Measurements from ENCODE around the gene PCDH8. TPM values are rescaled to one million over a fixed set of nuclear protein-coding genes. Genes with fewer than 3 reads are reported as not detected.

The PCDH8 gene
- total and polyA plus RNA-seq, 12 donors = not detected

GRCh38 chr13:52844836-52845235, 3.6 kb downstream of the PCDH8 start:
- Histone ChIP-seq H3K4me1 (peaks cover 3 to 29% (median 17%) of the 10 kb centered on the region in 9 donors), H3K9me3 (no peaks in the 10 kb centered on the region), H3K36me3 (no peaks in the 10 kb centered on the region), H3K27ac (no peak overlapping the region), H3K27me3 (peaks cover 35 to 96% (median 90%) of the 10 kb centered on the region in 7 donors), H3K4me3 (peak overlapping the region in 1 of 10 donors; percentile 42)
- DNase-seq (no peak), ATAC-seq (no peak)
- intact Hi-C loops (cut with DNase I) = no loop called here
- 59 to 64% methylated on average over 11 of the region's 11 CpGs for WGBS, 2 donors
- no peak for TF ChIP-seq CTCF (IDR thresholded peaks at IDR 0.05)

GRCh38 chr13:52842441-52842840, 6.0 kb downstream of the PCDH8 start:
- H3K9me3 ChIP-seq = no peaks in the 10 kb centered on the region
- intact Hi-C loops (cut with DNase I) = no loop called here
- H3K27ac ChIP-seq = no peak overlapping the region
- no peak overlapping the region for H3K4me3 ChIP-seq
- TF ChIP-seq CTCF (IDR thresholded peaks at IDR 0.05) = no peak
- whole genome bisulfite sequencing, 2 donors = 84 to 86% methylated on average over 10 of the region's 10 CpGs
- H3K27me3 ChIP-seq = peaks cover 19 to 94% (median 78%) of the 10 kb centered on the region in 7 donors
- H3K36me3 ChIP-seq = no peaks in the 10 kb centered on the region
- no peak for ATAC-seq
- peaks cover 3 to 22% (median 15%) of the 10 kb centered on the region in 9 donors for H3K4me1 ChIP-seq
- DNase-seq = no peak

- no peak for TF ChIP-seq CTCF (IDR thresholded peaks at IDR 0.05)
- H3K27me3 ChIP-seq = peaks cover under 1 to 91% (median 58%) of the 10 kb centered on the region in 7 donors
- intact Hi-C loops (cut with DNase I) = no loop called here
These were observed 8.4 kb downstream of the PCDH8 start for GRCh38 chr13:52840066-52840465.

GRCh38 chr13:52838433-52839107, 9.9 kb downstream of the PCDH8 start:
- peaks cover 0 to 85% (median 53%) of the 10 kb centered on the region in 7 donors for H3K27me3 ChIP-seq
- intact Hi-C loops (cut with DNase I) = no loop called here
- 23 to 27% methylated on average over 6 of the region's 6 CpGs for WGBS, 2 donors

More at GRCh38 chr13:52840066-52840465, 8.4 kb downstream of the PCDH8 start:
- 77 to 82% methylated on average over 6 of the region's 6 CpGs for WGBS, 2 donors
- no peaks in the 10 kb centered on the region for H3K9me3 ChIP-seq
- DNase-seq (no peak), ATAC-seq (no peak)
- H3K4me1 ChIP-seq = peaks cover 0 to under 1% (median 0%) of the 10 kb centered on the region in 9 donors
- no peaks in the 10 kb centered on the region for H3K36me3 ChIP-seq
- no peak overlapping the region for H3K27ac ChIP-seq
- no peak overlapping the region for H3K4me3 ChIP-seq

More at GRCh38 chr13:52838433-52839107, 9.9 kb downstream of the PCDH8 start:
- no peak for TF ChIP-seq CTCF (IDR thresholded peaks at IDR 0.05)
- Histone ChIP-seq H3K9me3 (no peaks in the 10 kb centered on the region), H3K36me3 (no peaks in the 10 kb centered on the region), H3K4me1 (no peaks in the 10 kb centered on the region), H3K27ac (no peak overlapping the region), H3K4me3 (no peak overlapping the region)
- ATAC-seq (no peak), DNase-seq (no peak)

Data from heart right ventricle (tissue), 16 donors.